Measurements from ENCODE around the gene HELZ2.
A peak's percentile ranks its signal among the peaks of the same experiment; 100 is the strongest.

DNA sequence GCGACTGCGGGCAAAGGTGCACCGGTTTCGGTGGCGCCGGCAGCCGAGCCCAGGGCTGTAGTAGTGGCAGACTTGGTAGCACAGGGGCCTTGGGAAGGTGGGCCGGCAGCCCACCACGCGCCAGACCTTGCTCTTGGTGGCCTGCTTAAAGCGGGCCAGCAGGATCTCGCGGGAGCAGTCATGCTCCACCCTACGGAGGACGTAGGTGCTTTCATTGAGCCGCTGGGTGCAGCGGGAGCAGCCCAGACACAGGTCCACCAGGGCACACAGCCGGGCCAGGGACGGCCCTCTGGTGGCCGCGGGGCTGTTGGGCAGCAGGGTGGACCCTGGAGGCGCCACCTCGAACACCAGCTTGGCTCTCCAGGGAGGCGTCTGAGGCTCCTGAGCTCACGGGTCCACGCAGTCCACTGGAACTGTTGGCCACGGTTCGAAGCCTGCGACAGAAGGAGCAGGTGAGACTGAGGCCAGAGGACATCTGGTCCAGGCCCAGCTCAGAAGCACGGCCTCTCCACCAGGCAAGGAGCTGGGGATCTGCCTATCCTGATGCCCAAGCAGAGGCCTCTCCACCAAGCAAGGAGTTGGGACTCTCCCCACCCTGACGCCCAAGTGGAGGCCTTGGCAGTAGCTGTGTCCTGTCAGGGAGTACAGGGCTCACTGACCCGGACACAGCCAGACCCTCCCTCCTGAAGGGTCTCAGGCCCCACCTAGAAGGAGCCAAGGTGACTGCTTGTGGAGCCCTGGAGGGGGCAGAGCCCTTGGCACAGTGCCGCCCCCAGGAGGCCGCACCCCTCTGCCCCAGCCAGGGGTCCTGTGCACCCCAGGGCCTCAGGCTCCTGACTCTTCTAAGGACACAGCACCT, 1.0 kb downstream of the HELZ2 start:
- no peak for TF ChIP-seq EZH2 (IDR thresholded peaks at IDR 0.05; ENCODE audit: low read length, unreplicated experiment)
- TF ChIP-seq, protein P1, sequence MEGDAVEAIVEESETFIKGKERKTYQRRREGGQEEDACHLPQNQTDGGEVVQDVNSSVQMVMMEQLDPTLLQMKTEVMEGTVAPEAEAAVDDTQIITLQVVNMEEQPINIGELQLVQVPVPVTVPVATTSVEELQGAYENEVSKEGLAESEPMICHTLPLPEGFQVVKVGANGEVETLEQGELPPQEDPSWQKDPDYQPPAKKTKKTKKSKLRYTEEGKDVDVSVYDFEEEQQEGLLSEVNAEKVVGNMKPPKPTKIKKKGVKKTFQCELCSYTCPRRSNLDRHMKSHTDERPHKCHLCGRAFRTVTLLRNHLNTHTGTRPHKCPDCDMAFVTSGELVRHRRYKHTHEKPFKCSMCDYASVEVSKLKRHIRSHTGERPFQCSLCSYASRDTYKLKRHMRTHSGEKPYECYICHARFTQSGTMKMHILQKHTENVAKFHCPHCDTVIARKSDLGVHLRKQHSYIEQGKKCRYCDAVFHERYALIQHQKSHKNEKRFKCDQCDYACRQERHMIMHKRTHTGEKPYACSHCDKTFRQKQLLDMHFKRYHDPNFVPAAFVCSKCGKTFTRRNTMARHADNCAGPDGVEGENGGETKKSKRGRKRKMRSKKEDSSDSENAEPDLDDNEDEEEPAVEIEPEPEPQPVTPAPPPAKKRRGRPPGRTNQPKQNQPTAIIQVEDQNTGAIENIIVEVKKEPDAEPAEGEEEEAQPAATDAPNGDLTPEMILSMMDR (conservative IDR thresholded peaks at IDR 0.05; ENCODE audit: low read depth, low read length): peak; percentile 38
- no peak for TF ChIP-seq EZH2phosphoT487 (IDR thresholded peaks at IDR 0.05; ENCODE audit: borderline replicate concordance, low read length)

All from PC-3 (cell line).